GM18505 (cell line): Measurements from ENCODE around the gene RGPD3.

ENCODE experiments used
- ATAC-seq: cut with Tn5 transposase; IDR thresholded peaks from one replicate; pipeline ENCODE4 v1.9.1; 2021; ENCODE audit not compliant: unreplicated experiment
- POLR2A ChIP-seq: IDR thresholded peaks from 4 replicates; pipeline ENCODE4 v1.6.1; 2011; ENCODE audit warnings: borderline replicate concordance; ENCODE audit not compliant: insufficient read depth, insufficient read length; ENCODE audit errors: extremely low read depth

The RGPD3 gene

DNA sequence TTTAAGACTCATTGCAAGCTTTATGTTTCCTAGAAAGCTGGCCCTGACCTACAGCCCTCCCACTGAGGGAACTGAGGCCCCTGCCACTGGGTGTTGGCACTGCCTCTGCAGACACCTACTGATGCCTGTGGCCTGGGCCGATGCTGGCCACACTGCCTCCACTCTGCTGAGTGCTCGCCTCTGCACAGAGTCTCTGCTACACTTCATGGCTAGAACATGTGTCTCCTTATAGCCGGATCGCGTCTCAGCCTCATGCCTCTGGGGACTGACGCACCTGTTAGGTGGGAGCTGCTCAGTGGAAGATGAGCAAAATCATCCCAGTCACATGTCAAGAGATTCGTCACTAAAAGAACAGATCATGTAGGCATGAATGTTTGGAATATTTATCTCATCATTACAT lies 108.7 kb downstream of the RGPD3 start:
- ATAC-seq, result no peak
- no peak for TF ChIP-seq POLR2A

DNA sequence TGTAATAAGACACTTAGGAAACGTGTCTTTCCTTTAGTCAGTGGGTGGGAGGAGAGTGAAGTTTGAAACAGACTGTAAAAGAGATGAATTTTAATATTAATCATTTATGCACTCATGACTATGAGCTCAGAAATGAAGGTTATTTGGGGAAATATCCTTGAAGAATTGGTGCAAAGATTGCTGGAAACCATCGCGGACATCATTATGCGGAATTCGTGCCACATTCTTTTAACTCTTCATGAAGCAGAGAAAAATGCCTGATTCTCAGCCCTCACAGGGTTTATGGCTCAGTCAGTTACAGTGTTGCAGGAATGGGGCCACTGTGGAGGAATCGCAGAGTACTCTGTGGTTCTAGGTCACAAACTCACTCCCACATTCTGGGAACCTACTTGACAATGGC lies 109.7 kb downstream of the RGPD3 start:
- TF ChIP-seq POLR2A, result no peak
- peak; percentile 4 for ATAC-seq

DNA sequence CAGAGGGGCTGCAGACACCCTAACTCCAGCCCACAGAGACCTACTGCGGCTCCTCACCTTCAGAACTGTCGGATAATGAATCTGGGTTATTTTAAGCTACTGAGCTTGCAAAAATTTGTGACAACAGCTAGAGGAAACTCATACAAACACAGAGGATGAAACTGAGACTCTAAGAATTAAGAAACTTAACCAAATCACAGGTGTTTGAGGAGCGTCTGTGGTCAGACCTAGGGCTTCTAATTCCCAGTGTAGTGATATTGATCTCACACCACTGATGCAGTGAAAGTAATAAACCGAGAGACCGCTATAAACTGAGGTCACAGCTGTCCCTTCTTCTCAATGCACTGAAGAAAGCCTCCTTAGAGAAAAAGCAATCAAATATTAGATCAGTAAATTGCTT lies 110.1 kb downstream of the RGPD3 start:
- ATAC-seq, result peak; percentile 91
- TF ChIP-seq POLR2A, result no peak

DNA sequence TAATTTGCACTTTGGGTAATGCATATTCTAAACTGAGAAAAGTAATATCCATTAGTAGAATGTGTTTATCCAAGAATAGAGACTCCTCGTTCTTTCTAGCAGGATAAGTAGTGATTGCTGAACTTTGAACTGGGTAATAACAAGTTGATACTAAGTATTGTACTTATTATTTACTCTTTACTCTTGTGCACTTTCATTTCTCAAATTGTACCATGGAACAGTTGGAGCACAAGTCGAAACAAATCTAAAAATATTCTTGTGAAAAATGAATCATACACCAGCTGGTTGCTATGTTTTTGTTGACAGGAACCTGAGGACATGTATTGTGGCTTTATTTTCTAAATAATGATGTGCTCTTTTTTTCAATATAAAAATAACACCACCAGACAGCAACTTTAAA lies 111.9 kb downstream of the RGPD3 start:
- no peak for TF ChIP-seq POLR2A
- no peak for ATAC-seq

DNA sequence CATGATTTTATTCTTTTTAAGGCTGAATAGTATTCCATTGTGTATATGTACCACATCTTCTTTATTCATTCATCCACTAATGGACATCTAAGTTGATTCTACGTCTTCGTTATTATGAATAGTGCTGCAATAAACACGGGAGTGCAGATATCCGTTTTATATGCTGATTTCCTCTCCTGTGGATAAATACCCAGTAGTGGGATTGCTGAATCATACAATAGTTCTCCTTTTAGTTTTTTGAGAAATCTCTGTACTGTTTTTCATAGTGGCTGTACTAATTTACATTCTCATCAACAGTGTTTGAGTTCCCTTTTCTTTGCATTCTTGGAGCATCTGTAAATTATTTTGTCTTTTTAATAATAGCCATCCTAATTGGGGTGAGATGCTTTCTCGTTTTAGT lies 114.5 kb downstream of the RGPD3 start:
- no peak for TF ChIP-seq POLR2A
- no peak for ATAC-seq

DNA sequence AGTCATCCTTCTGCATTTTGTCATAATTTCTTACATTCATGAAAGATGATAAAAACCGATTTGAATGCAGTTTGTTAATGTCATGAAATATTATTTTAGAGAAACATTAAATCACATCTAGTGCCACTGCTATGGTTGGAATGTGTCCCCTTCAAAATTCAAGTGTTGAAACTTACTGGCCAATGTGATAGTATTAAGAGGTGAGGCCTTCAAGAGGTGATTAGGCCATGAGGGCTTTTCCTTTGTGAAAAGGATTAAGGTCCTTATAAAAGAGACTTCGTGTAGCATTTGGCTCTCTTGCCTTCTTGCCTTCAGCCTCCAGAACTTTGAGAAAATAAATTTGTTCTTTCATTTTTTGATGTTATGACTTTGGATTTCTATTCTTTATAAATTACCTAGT lies 117.2 kb downstream of the RGPD3 start:
- TF ChIP-seq POLR2A, result no peak
- no peak for ATAC-seq

DNA sequence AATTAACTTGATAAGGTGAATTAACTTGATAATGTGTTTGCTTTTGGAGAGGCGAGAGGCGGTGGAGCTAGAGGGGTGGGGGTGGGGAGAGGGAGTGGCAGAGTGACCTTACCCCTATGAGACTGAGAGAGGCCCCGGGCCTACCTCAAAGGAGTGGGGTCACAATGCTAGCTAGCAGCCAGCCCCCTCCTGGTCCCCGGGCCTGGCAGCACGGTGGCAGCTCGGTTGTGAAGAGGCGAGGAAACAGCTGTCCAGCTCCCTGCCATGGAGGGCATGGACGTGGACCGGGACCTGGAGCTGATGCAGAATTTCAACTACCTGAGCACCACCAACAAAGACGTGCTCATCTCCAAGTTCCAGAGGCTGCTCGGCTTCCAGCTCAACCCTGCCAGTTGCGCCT lies 123.9 kb downstream of the RGPD3 start:
- ATAC-seq, result no peak
- TF ChIP-seq POLR2A, result no peak

DNA sequence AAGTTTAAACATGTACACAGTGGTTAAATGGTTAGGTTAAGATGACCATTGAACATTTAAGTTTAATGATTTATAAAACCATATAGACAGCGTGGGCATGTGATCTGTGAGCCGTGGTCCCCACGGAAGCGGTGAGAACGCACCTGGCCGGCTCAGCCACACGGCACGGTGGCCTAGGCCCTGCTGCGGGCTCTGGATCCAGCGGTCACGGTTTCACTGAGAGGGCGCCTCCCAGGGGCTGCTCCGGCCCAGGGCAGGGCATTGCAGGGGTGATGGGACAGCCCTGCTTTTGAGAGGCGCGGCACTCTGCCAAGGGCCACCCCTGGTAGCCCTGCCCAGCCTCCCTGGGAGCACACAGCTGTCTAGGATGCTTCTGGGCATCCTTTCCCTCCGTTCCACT lies 124.9 kb downstream of the RGPD3 start:
- ATAC-seq, result no peak
- TF ChIP-seq POLR2A, result no peak

DNA sequence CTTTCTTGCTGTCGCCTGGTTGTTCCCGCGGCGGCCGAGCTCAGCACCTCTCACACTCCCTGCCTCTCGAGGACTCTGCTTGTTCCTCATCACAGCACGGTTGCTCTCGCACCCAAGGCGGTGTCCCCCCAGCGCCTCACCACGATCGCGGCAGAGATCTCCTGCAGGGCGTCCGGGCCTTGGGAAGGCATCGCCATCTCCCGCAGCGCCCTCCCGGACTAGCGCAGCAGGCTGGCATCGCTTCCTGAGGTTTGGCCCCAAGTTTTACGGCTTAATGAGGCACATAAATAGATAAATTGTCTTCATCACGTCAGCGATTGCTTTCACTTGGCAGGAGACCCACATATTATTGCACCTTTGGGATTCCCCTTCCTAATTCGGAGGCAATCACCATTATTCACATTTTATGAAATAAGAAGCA lies 125.4 kb downstream of the RGPD3 start:
- TF ChIP-seq POLR2A, result no peak

DNA sequence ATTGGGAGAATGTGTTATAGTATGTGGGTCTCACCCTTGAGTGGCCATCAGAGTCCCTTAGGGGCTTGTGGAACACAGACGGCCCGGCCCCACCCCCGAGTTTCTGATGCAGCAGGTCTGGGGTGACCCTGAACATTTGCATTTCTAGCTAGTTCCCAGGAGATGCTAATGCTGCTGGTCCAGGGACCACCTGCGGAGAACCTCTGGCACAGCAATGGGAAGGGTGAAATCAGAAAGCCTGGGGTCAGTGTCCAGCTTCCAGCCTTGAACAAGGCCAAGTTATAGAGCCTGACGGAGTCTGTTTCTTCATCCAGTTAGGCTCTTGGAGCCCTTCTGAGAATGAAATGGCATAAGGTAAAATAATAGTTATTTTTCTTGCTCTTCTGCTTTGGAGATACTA lies 126.5 kb downstream of the RGPD3 start:
- TF ChIP-seq POLR2A, result no peak

More for the DNA sequence above, 125.4 kb downstream of the RGPD3 start:
- no peak for ATAC-seq

More for the DNA sequence above, 126.5 kb downstream of the RGPD3 start:
- ATAC-seq, result no peak
